BE2C (cell line): Measurements from ENCODE around the gene TEKT3.
A peak's percentile ranks its signal among the peaks of the same experiment; 100 is the strongest.

ENCODE experiments used
- DNase-seq: peaks from one replicate; pipeline ENCODE4 v3.0.0-alpha.2; 2020
- H3K27me3 ChIP-seq: fragments of 250-450 bp; sonication (Bioruptor Pico); 2 replicates; pipeline ENCODE4 v1.5.1; 2020; ENCODE audit warnings: mild to moderate bottlenecking
- H3K36me3 ChIP-seq: fragments of 250-450 bp; sonication (Bioruptor Pico); 2 replicates; pipeline ENCODE4 v1.5.1; 2020; ENCODE audit warnings: mild to moderate bottlenecking
- H3K4me1 ChIP-seq: fragments of 250-450 bp; sonication (Bioruptor Pico); 2 replicates; pipeline ENCODE4 v1.5.1; 2020
- H3K4me3 ChIP-seq: 2 replicates; pipeline ENCODE4 v1.5.1; 2011; ENCODE audit warnings: low read depth, low read length
- H3K9me3 ChIP-seq: fragments of 250-450 bp; sonication (Bioruptor Pico); 2 replicates; pipeline ENCODE4 v1.5.1; 2020
- CTCF ChIP-seq: IDR thresholded peaks from 2 replicates; pipeline ENCODE4 v1.5.1; 2012; ENCODE audit warnings: mild to moderate bottlenecking, low read depth, low read length

Gene TEKT3

GRCh38 chr17:15266325-15267125 is 74.9 kb downstream of the TEKT3 start:
- H3K4me3 ChIP-seq = no peak overlapping the region
- H3K9me3 ChIP-seq = no peaks in the 10 kb centered on the region
- no peak for TF ChIP-seq CTCF
- no peaks in the 10 kb centered on the region for H3K36me3 ChIP-seq
- no peak for DNase-seq
- H3K27me3 ChIP-seq = no peaks in the 10 kb centered on the region
- H3K4me1 ChIP-seq = no peaks in the 10 kb centered on the region

GRCh38 chr17:15265131-15265530 is 76.3 kb downstream of the TEKT3 start, which contains the start of gene PMP22:
Gene PMP22, minus strand, starts transcription at chr17:15265326. Its CDS starts 4,599 bp downstream, at chr17:15260727.
- DNase-seq = no peak
- no peak for TF ChIP-seq CTCF
- Histone ChIP-seq H3K9me3 (no peaks in the 10 kb centered on the region), H3K36me3 (no peaks in the 10 kb centered on the region), H3K4me1 (no peaks in the 10 kb centered on the region), H3K27me3 (no peaks in the 10 kb centered on the region), H3K4me3 (no peak within 1 kb of the TSS)

- Histone ChIP-seq H3K36me3 (no peaks in the 10 kb centered on the region), H3K27me3 (no peaks in the 10 kb centered on the region), H3K4me3 (no peak overlapping the region), H3K9me3 (no peaks in the 10 kb centered on the region), H3K4me1 (no peaks in the 10 kb centered on the region)
- DNase-seq = no peak
- TF ChIP-seq CTCF = no peak
Observed at GRCh38 chr17:15264542-15264941, 76.9 kb downstream of the TEKT3 start.

GRCh38 chr17:15263680-15264079 is 77.7 kb downstream of the TEKT3 start:
- Histone ChIP-seq H3K4me3 (peak overlapping the region; percentile 76), H3K4me1 (no peaks in the 10 kb centered on the region), H3K27me3 (no peaks in the 10 kb centered on the region)

GRCh38 chr17:15263206-15263579 is 78.2 kb downstream of the TEKT3 start:
- H3K27me3 ChIP-seq = no peaks in the 10 kb centered on the region
- no peaks in the 10 kb centered on the region for H3K9me3 ChIP-seq
- no peak for TF ChIP-seq CTCF
- peak overlapping the region; percentile 76 for H3K4me3 ChIP-seq
- no peaks in the 10 kb centered on the region for H3K36me3 ChIP-seq
- H3K4me1 ChIP-seq = no peaks in the 10 kb centered on the region
- peak; percentile 53 for DNase-seq

More at GRCh38 chr17:15263680-15264079, 77.7 kb downstream of the TEKT3 start:
- Histone ChIP-seq H3K9me3 (no peaks in the 10 kb centered on the region), H3K36me3 (no peaks in the 10 kb centered on the region)
- no peak for DNase-seq
- no peak for TF ChIP-seq CTCF
